Measurements from ENCODE around the gene XRCC4.
"Not testable (repeated sequence)": the region's sequence is repeated elsewhere in the genome, so short reads cannot be mapped to it uniquely, and the experiment has no call there.

The XRCC4 gene

GRCh38 chr5:83354958-83355357, 277.6 kb downstream of the XRCC4 start:
- DNase-seq = no peak

- not testable (repeated sequence) for DNase-seq
These were observed 278.2 kb downstream of the XRCC4 start for GRCh38 chr5:83355482-83356014.

GRCh38 chr5:83357621-83358231, 280.4 kb downstream of the XRCC4 start:
- DNase-seq = no peak

GRCh38 chr5:83360573-83360972, 283.2 kb downstream of the XRCC4 start:
- DNase-seq = no peak

- DNase-seq = no peak
These were observed 285.2 kb downstream of the XRCC4 start for GRCh38 chr5:83362526-83362925.

- DNase-seq = no peak
These were observed 286.0 kb downstream of the XRCC4 start for GRCh38 chr5:83363111-83363885.

- DNase-seq = no peak
These were observed 286.5 kb downstream of the XRCC4 start for GRCh38 chr5:83363886-83364275.

- no peak for DNase-seq
These were observed 287.3 kb downstream of the XRCC4 start for GRCh38 chr5:83364312-83365299.

- DNase-seq = peak; percentile 85
These were observed 291.0 kb downstream of the XRCC4 start for GRCh38 chr5:83368319-83368718.

GRCh38 chr5:83368835-83369234, 291.5 kb downstream of the XRCC4 start:
- no peak for DNase-seq

GRCh38 chr5:83370957-83371356, 293.6 kb downstream of the XRCC4 start:
- no peak for DNase-seq

GRCh38 chr5:83371726-83372125, 294.4 kb downstream of the XRCC4 start:
- no peak for DNase-seq

- DNase-seq = no peak
These were observed 297.2 kb downstream of the XRCC4 start for GRCh38 chr5:83374547-83374946.

- peak; percentile 79 for DNase-seq
These were observed 297.9 kb downstream of the XRCC4 start for GRCh38 chr5:83375049-83375745.

- no peak for DNase-seq
These were observed 299.1 kb downstream of the XRCC4 start for GRCh38 chr5:83376461-83376860.

- peak; percentile 61 for DNase-seq
These were observed 300.0 kb downstream of the XRCC4 start for GRCh38 chr5:83377131-83377865.

GRCh38 chr5:83378624-83379289, 301.4 kb downstream of the XRCC4 start:
- no peak for DNase-seq

- DNase-seq = no peak
These were observed 308.5 kb downstream of the XRCC4 start for GRCh38 chr5:83385812-83386211.

GRCh38 chr5:83387041-83387440, 309.7 kb downstream of the XRCC4 start:
- no peak for DNase-seq

GRCh38 chr5:83388608-83389007, 311.3 kb downstream of the XRCC4 start:
- DNase-seq = no peak
